Endometrial microvascular endothelial cells (primary cell): Measurements from ENCODE around the gene SUB1. TPM values are rescaled to one million over a fixed set of nuclear protein-coding genes. Genes with fewer than 3 reads are reported as not detected.
"Not testable (repeated sequence)": the region's sequence is repeated elsewhere in the genome, so short reads cannot be mapped to it uniquely, and the experiment has no call there.

ENCODE experiments used
- in situ Hi-C: cut with HindIII; loops from 2 replicates; pipeline ENCODE4 v1.10.0; 2017; ENCODE audit warnings: low sequenced_read_pairs, low pct_unique_long_range_greater_than_20kb; ENCODE audit errors: inconsistent ontology term
- total RNA-seq: library from RNA; depleted of rRNA; stranded (reverse); fragments of >200 nt; gene quantifications from one replicate; pipeline ENCODE4 v1.2.3, GENCODE V29; 2015; ENCODE audit errors: inconsistent ontology term

SUB1 gene
- 152 TPM for total RNA-seq

GRCh38 chr5:32585446-32586275 is at the start of gene SUB1:
SUB1 (plus strand) TSS chr5:32585557; CDS start chr5:32588513, 2,956 bp downstream.
- in situ Hi-C loops: no loop called here

GRCh38 chr5:32536246-32536645 is 49.1 kb upstream of the SUB1 start:
- in situ Hi-C loops: no loop called here

- in situ Hi-C loops: not testable (repeated sequence)
Measured at GRCh38 chr5:32537437-32538029, 47.8 kb upstream of the SUB1 start.

GRCh38 chr5:32538031-32538547 is 47.3 kb upstream of the SUB1 start:
- in situ Hi-C loops: no loop called here

GRCh38 chr5:32539981-32540845 is 45.1 kb upstream of the SUB1 start:
- in situ Hi-C loops: no loop called here

GRCh38 chr5:32541241-32541640 is 44.1 kb upstream of the SUB1 start:
- in situ Hi-C loops: no loop called here

- in situ Hi-C loops: no loop called here
Measured at GRCh38 chr5:32542216-32543059, 42.9 kb upstream of the SUB1 start.

- in situ Hi-C loops: no loop called here
Measured at GRCh38 chr5:32543291-32543690, 42.1 kb upstream of the SUB1 start.

GRCh38 chr5:32545102-32545800 is 40.1 kb upstream of the SUB1 start:
- in situ Hi-C loops: no loop called here

- in situ Hi-C loops: no loop called here
Measured at GRCh38 chr5:32551194-32551593, 34.2 kb upstream of the SUB1 start.

GRCh38 chr5:32551865-32552264 is 33.5 kb upstream of the SUB1 start:
- in situ Hi-C loops: no loop called here

GRCh38 chr5:32552491-32552890 is 32.9 kb upstream of the SUB1 start:
- in situ Hi-C loops: not testable (repeated sequence)

- in situ Hi-C loops: no loop called here
Measured at GRCh38 chr5:32552936-32553335, 32.4 kb upstream of the SUB1 start.

- in situ Hi-C loops: not testable (repeated sequence)
Measured at GRCh38 chr5:32554181-32554780, 31.1 kb upstream of the SUB1 start.

- in situ Hi-C loops: not testable (repeated sequence)
Measured at GRCh38 chr5:32556543-32556942, 28.8 kb upstream of the SUB1 start.

GRCh38 chr5:32559411-32559810 is 25.9 kb upstream of the SUB1 start:
- in situ Hi-C loops: no loop called here

GRCh38 chr5:32559921-32560320 is 25.4 kb upstream of the SUB1 start:
- in situ Hi-C loops: no loop called here

GRCh38 chr5:32562056-32562455 is 23.3 kb upstream of the SUB1 start:
- in situ Hi-C loops: no loop called here
